ENCODE results near the gene COPS7B.

The COPS7B gene

GRCh38 chr2:231781798-231782726, 4.2 kb upstream of the COPS7B start:
- H3K36me3 ChIP-seq, result no peaks in the 10 kb centered on the region
- H3K27ac ChIP-seq, result peak overlapping the region; percentile 73
- peaks cover 31 to 37% of the 10 kb centered on the region in 2 experiments for H3K4me1 ChIP-seq (ENCODE audit: control insufficient read depth in 1 of 2, insufficient read depth in 1 of 2, low read depth in 1 of 2, low read length in 1 of 2)
- no peaks in the 10 kb centered on the region for H3K9me3 ChIP-seq
- peak overlapping the region; percentile 91 to 100 for H3K4me3 ChIP-seq (ENCODE audit: low read depth in 1 of 2, low read length in 1 of 2)
- TF ChIP-seq CTCF (IDR thresholded peaks at IDR 0.05), result no peak
- H3K27me3 ChIP-seq, result peaks cover 18% of the 10 kb centered on the region

DNA sequence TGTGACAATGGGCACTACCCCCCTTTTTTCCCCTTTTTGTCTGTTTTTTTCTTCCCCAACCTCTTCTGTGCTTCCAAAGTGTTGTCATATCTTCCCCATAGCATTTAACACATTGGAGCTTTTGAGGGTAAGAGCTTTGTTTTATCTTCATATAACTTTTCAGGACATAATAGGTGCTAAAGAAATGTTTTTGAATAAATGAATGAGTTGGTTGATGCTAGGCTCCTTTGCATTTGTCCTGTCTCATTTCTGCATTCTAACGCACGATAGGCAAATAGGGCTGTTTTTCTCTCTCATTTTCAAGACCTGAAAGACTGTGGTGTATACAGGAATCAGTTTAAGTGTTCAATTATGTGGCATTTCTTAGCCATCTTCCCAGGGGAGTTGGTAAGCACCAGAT, 832 bp upstream of the COPS7B start:
- H3K9me3 ChIP-seq, result no peaks in the 10 kb centered on the region
- peaks cover 27 to 33% of the 10 kb centered on the region in 2 experiments for H3K4me1 ChIP-seq (ENCODE audit: control insufficient read depth in 1 of 2, insufficient read depth in 1 of 2, low read depth in 1 of 2, low read length in 1 of 2)
- TF ChIP-seq CTCF (IDR thresholded peaks at IDR 0.05), result no peak
- H3K27me3 ChIP-seq, result peaks cover 4% of the 10 kb centered on the region
- no peak overlapping the region for H3K27ac ChIP-seq
- H3K36me3 ChIP-seq, result peaks cover 10% of the 10 kb centered on the region
- no peak overlapping the region for H3K4me3 ChIP-seq (ENCODE audit: low read depth in 1 of 2, low read length in 1 of 2)

DNA sequence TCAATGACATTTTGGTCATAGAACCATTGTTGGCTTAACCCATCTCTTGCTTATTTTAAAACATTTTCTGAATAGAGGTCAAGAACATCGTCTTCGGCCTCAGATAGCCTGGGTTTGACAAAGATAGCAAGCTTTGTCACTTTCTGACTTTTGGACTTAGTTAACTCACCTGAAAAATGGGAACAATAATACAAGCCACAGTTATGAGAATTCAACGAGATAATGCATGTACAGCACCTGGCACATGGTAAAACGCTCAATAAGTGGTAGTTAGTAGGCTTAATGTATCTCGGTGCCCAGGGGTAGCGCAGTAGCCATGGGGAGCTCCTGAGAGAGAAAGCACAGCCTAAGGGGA, 446 bp upstream of the COPS7B start:
- H3K27me3 ChIP-seq, result no peaks in the 10 kb centered on the region
- peak overlapping the region; percentile 62 for H3K27ac ChIP-seq
- H3K4me1 ChIP-seq (ENCODE audit: control insufficient read depth in 1 of 2, insufficient read depth in 1 of 2, low read depth in 1 of 2, low read length in 1 of 2), result peaks cover 25 to 31% of the 10 kb centered on the region in 2 experiments
- H3K9me3 ChIP-seq, result no peaks in the 10 kb centered on the region
- TF ChIP-seq CTCF (IDR thresholded peaks at IDR 0.05), result no peak
- peak overlapping the region; percentile 71 to 87 for H3K4me3 ChIP-seq (ENCODE audit: low read depth in 1 of 2, low read length in 1 of 2)
- H3K36me3 ChIP-seq, result peaks cover 10% of the 10 kb centered on the region

- no peak for TF ChIP-seq CTCF (IDR thresholded peaks at IDR 0.05)
- Histone ChIP-seq H3K27ac (peak overlapping the region; percentile 62), H3K9me3 (no peaks in the 10 kb centered on the region), H3K4me1 (ENCODE audit: control insufficient read depth in 1 of 2, insufficient read depth in 1 of 2, low read depth in 1 of 2, low read length in 1 of 2) (peaks cover 21 to 27% of the 10 kb centered on the region in 2 experiments), H3K36me3 (peaks cover 21% of the 10 kb centered on the region), H3K4me3 (ENCODE audit: low read depth in 1 of 2, low read length in 1 of 2) (peak overlapping the region; percentile 71 to 87), H3K27me3 (no peaks in the 10 kb centered on the region)
These were observed 660 bp downstream of the COPS7B start for GRCh38 chr2:231786917-231787292.

- Histone ChIP-seq H3K4me3 (ENCODE audit: low read depth in 1 of 2, low read length in 1 of 2) (no peak overlapping the region), H3K27ac (no peak overlapping the region), H3K4me1 (ENCODE audit: control insufficient read depth in 1 of 2, insufficient read depth in 1 of 2, low read depth in 1 of 2, low read length in 1 of 2) (peaks cover 9% of the 10 kb centered on the region in 2 experiments), H3K36me3 (peaks cover 47% of the 10 kb centered on the region), H3K9me3 (no peaks in the 10 kb centered on the region), H3K27me3 (no peaks in the 10 kb centered on the region)
- TF ChIP-seq CTCF (IDR thresholded peaks at IDR 0.05), result no peak
These were observed 4.9 kb downstream of the COPS7B start for GRCh38 chr2:231791107-231791506.
